ENCODE measurements around the gene PRR5.
"Not testable (repeated sequence)": the region's sequence is repeated elsewhere in the genome, so short reads cannot be mapped to it uniquely, and the experiment has no call there.

The PRR5 gene

GRCh38 chr22:44737406-44738346, 35.7 kb downstream of the PRR5 start:
- FAIRE-seq = no peak

GRCh38 chr22:44738347-44738715, 36.3 kb downstream of the PRR5 start:
- no peak for FAIRE-seq

- FAIRE-seq = no peak
Observed at GRCh38 chr22:44739024-44739423, 37.0 kb downstream of the PRR5 start.

- FAIRE-seq = not testable (repeated sequence)
Observed at GRCh38 chr22:44739666-44740065, 37.7 kb downstream of the PRR5 start.

- no peak for FAIRE-seq
Observed at GRCh38 chr22:44740307-44740706, 38.3 kb downstream of the PRR5 start.

- FAIRE-seq = no peak
Observed at GRCh38 chr22:44741929-44742328, 39.9 kb downstream of the PRR5 start.

GRCh38 chr22:44743247-44743646, 41.2 kb downstream of the PRR5 start:
- FAIRE-seq = no peak

- no peak for FAIRE-seq
Observed at GRCh38 chr22:44743804-44744211, 41.8 kb downstream of the PRR5 start.

- no peak for FAIRE-seq
Observed at GRCh38 chr22:44745853-44746789, 44.1 kb downstream of the PRR5 start.

- FAIRE-seq = not testable (repeated sequence)
Observed at GRCh38 chr22:44747784-44748127, 45.8 kb downstream of the PRR5 start.

GRCh38 chr22:44748524-44748923, 46.5 kb downstream of the PRR5 start:
- no peak for FAIRE-seq

GRCh38 chr22:44750481-44750880, 48.5 kb downstream of the PRR5 start:
- FAIRE-seq = no peak

GRCh38 chr22:44752285-44753188, 50.5 kb downstream of the PRR5 start, which contains the start of gene ARHGAP8:
ARHGAP8 (plus strand) TSS chr22:44752575; CDS start chr22:44786528, 33,953 bp downstream.
- no peak for FAIRE-seq

GRCh38 chr22:44753189-44754042, 51.4 kb downstream of the PRR5 start:
- FAIRE-seq = no peak

GRCh38 chr22:44754998-44755397, 53.0 kb downstream of the PRR5 start:
- FAIRE-seq = no peak

GRCh38 chr22:44755417-44755816, 53.4 kb downstream of the PRR5 start:
- no peak for FAIRE-seq

- FAIRE-seq = no peak
Observed at GRCh38 chr22:44755956-44756361, 54.0 kb downstream of the PRR5 start.

GRCh38 chr22:44758344-44758973, 56.5 kb downstream of the PRR5 start:
- FAIRE-seq = no peak

- FAIRE-seq = no peak
Observed at GRCh38 chr22:44759001-44759400, 57.0 kb downstream of the PRR5 start.

- no peak for FAIRE-seq
Observed at GRCh38 chr22:44759430-44760310, 57.7 kb downstream of the PRR5 start.
